HepG2 (cell line): ENCODE results near the gene CA5B. TPM values are rescaled to one million over a fixed set of nuclear protein-coding genes. Genes with fewer than 3 reads are reported as not detected.

Experiments
- CTCF ChIP-seq: sonication (generic); formaldehyde crosslinking; IDR thresholded peaks from 2 replicates; pipeline ENCODE4 v1.5.0; 2020; ENCODE audit warnings: mild to moderate bottlenecking, missing genetic modification reagents, moderate library complexity
- DR1 ChIP-seq: sonication (generic); formaldehyde crosslinking; IDR thresholded peaks from 2 replicates; pipeline ENCODE4 v1.8.0; 2021; ENCODE audit warnings: mild to moderate bottlenecking, missing genetic modification reagents, inconsistent platforms
- EHMT2 ChIP-seq: fragments of 200-600 bp; sonication (generic); IDR thresholded peaks from 2 replicates; pipeline ENCODE4 v1.7.0; 2017; ENCODE audit warnings: antibody characterized with exemption, low read depth, low read length, borderline replicate concordance
- FOXA1 ChIP-seq, 2 experiments: fragments of 450-650 bp in 1 of 2; sonication (generic) in 1 of 2; formaldehyde crosslinking in 1 of 2; IDR thresholded peaks; 2 replicates each; pipeline versions ENCODE4 v1.4.0 to v1.6.1; 2016 to 2020; ENCODE audit warnings: missing genetic modification reagents in 1 of 2
- FUBP1 ChIP-seq: sonication (generic); formaldehyde crosslinking; IDR thresholded peaks from 2 replicates; pipeline ENCODE4 v1.5.1; 2020; ENCODE audit warnings: missing genetic modification reagents, mild to moderate bottlenecking, borderline replicate concordance
- HNF4A ChIP-seq: sonication (generic); formaldehyde crosslinking; IDR thresholded peaks from 2 replicates; pipeline ENCODE4 v1.4.0; 2020; ENCODE audit warnings: missing genetic modification reagents
- HNRNPLL ChIP-seq: fragments of 200-400 bp; formaldehyde crosslinking; IDR thresholded peaks from 2 replicates; pipeline ENCODE4 v1.6.1; 2017; ENCODE audit warnings: mild to moderate bottlenecking, low read depth, low read length; ENCODE audit not compliant: poor library complexity, severe bottlenecking
- KDM2A ChIP-seq: sonication (generic); formaldehyde crosslinking; IDR thresholded peaks from 2 replicates; pipeline ENCODE4 v1.4.0; 2020; ENCODE audit warnings: low read depth, missing genetic modification reagents, borderline replicate concordance
- KMT2A ChIP-seq: sonication (generic); formaldehyde crosslinking; IDR thresholded peaks from 2 replicates; pipeline ENCODE4 v1.4.0; 2020; ENCODE audit warnings: missing genetic modification reagents
- SAFB2 ChIP-seq: sonication (generic); formaldehyde crosslinking; IDR thresholded peaks from 2 replicates; pipeline ENCODE4 v1.5.1; 2020; ENCODE audit warnings: missing genetic modification reagents, low read depth, mild to moderate bottlenecking, borderline replicate concordance
- SAP130 ChIP-seq: IDR thresholded peaks from 2 replicates; pipeline ENCODE4 v1.6.1; 2016; ENCODE audit warnings: low read depth
- SRF ChIP-seq: IDR thresholded peaks from 2 replicates; pipeline ENCODE4 v1.6.1; 2011; ENCODE audit warnings: mild to moderate bottlenecking, low read depth, low read length, moderate library complexity
- ZBTB49 ChIP-seq: sonication (generic); formaldehyde crosslinking; IDR thresholded peaks from 2 replicates; pipeline ENCODE4 v1.4.0; 2020; ENCODE audit warnings: missing genetic modification reagents, borderline replicate concordance
- ZNF282 ChIP-seq: fragments of 450-650 bp; IDR thresholded peaks from 2 replicates; pipeline ENCODE4 v1.6.1; 2018; ENCODE audit not compliant: partially characterized antibody
- ZNF329 ChIP-seq: sonication (generic); formaldehyde crosslinking; IDR thresholded peaks from 2 replicates; pipeline ENCODE4 v1.9.0; 2021; ENCODE audit warnings: low read depth, mild to moderate bottlenecking, missing genetic modification reagents
- ZNF383 ChIP-seq: sonication (generic); formaldehyde crosslinking; IDR thresholded peaks from 2 replicates; pipeline ENCODE4 v1.4.0; 2020; ENCODE audit warnings: missing genetic modification reagents, mild to moderate bottlenecking, borderline replicate concordance
- polyA plus RNA-seq, 8 experiments: library from polyadenylated mRNA; depleted of rRNA in 3 of 8; stranded (reverse) in 7 of 8; unstranded in 1 of 8; fragments of >200 nt; fragmentation: Illumina TruSeq in 4 of 8; extraction: Trizol in 4 of 8; gene quantifications; 2 replicates each; pipeline versions ENCODE4 v1.2.1 to v1.2.3, GENCODE V29; 2011 to 2016; ENCODE audit warnings: low read depth in 4 of 8, missing spikeins in 1 of 8, mixed read lengths in 1 of 8; ENCODE audit not compliant: insufficient read depth in 1 of 8
- total RNA-seq, 5 experiments: library from RNA; depleted of rRNA; stranded (reverse); fragments of >200 nt; fragmentation: Illumina TruSeq; extraction: Trizol; gene quantifications; 2 replicates each; pipeline ENCODE4 v1.2.3, GENCODE V29; 2016; ENCODE audit warnings: low read depth in 1 of 5
- TF ChIP-seq, protein P1 (sequence below): sonication (generic); formaldehyde crosslinking; IDR thresholded peaks from 2 replicates; pipeline ENCODE4 v1.8.0; 2022; ENCODE audit warnings: mild to moderate bottlenecking, missing genetic modification reagents, moderate library complexity
- TF ChIP-seq, protein P2 (sequence below): sonication (generic); formaldehyde crosslinking; IDR thresholded peaks from 2 replicates; pipeline ENCODE4 v1.4.0; 2020; ENCODE audit warnings: missing genetic modification reagents, low read depth, mild to moderate bottlenecking, borderline replicate concordance
- TF ChIP-seq, protein P3 (sequence below): IDR thresholded peaks from 2 replicates; pipeline ENCODE4 v1.6.1; 2016; ENCODE audit warnings: mild to moderate bottlenecking

The CA5B gene
- total and polyA plus RNA-seq, 2 of the 13 experiments (the other 11 are each of a cell fraction or from before 2014, with no cell fraction given), result 1.7 to 2.2 TPM

DNA sequence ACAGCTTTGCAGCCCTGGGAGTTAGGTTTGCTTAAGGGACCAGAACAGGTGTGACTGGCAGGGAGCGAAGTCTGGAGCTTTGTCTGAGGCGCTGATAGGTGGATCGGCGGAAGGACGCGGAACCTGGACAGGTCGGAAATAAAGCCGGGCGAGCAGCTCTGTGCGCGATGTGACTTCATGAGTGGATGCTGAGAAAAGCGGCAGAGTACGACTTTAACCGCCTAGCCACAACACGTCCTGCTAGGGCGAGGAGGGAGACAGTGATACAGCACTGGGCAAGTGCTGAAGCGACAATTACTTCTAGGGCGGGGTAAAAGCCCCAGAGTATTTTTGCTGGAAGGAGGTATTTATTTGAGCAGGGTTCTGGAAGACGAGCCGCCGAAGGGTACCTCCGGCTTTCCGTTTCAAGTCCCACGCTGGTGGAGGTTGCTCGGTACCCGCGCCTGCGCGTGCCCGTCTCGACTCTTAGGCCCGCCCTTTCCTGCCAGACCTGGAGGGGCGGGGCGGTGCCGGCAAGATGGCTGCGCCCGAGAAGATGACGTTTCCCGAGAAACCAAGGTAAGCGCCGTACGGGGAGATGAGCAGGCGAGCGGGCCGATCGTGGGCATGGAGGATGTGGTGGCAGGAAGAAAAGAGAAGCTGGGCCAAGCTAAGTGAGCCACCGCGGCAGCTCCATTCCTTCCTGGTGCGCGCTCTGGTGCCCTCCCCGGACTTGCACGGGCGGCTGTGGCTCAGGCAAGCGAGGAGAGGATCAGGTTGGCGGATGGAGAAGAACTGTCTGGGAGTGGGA lies 52.1 kb downstream of the CA5B start, which contains the start of gene ZRSR2 (continued):
- 0 out of 2 replicates have a peak, but pooled peaks have one; percentile 8 for TF ChIP-seq HNF4A (CRISPR knock-in tag)
- no peak for TF ChIP-seq DR1 (CRISPR knock-in tag)
- peak; percentile 59 for TF ChIP-seq SAP130 (CRISPR knock-in tag)
- no peak for TF ChIP-seq ZNF282
- peak; percentile 54; the same call in 1 of the 2 replicates for TF ChIP-seq KMT2A (CRISPR knock-in tag)
- TF ChIP-seq KDM2A (CRISPR knock-in tag), result 0 out of 2 replicates have a peak, but pooled peaks have one; percentile 48
- TF ChIP-seq ZNF329 (CRISPR knock-in tag), result 0 out of 2 replicates have a peak, but pooled peaks have one; percentile 29
- no peak for TF ChIP-seq FOXA1 (IDR thresholded peaks at IDR 0.05)
- no peak for TF ChIP-seq FOXA1 (CRISPR knock-in tag; IDR thresholded peaks at IDR 0.05)
- no peak for TF ChIP-seq EHMT2
- no peak for TF ChIP-seq ZNF383 (CRISPR knock-in tag)
- no peak for TF ChIP-seq CTCF (CRISPR knock-in tag)
- TF ChIP-seq, protein P1, sequence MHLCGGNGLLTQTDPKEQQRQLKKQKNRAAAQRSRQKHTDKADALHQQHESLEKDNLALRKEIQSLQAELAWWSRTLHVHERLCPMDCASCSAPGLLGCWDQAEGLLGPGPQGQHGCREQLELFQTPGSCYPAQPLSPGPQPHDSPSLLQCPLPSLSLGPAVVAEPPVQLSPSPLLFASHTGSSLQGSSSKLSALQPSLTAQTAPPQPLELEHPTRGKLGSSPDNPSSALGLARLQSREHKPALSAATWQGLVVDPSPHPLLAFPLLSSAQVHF (CRISPR knock-in tag), result no peak
- TF ChIP-seq SRF, result no peak
- TF ChIP-seq HNRNPLL, result peak; percentile 23
- TF ChIP-seq, protein P2, sequence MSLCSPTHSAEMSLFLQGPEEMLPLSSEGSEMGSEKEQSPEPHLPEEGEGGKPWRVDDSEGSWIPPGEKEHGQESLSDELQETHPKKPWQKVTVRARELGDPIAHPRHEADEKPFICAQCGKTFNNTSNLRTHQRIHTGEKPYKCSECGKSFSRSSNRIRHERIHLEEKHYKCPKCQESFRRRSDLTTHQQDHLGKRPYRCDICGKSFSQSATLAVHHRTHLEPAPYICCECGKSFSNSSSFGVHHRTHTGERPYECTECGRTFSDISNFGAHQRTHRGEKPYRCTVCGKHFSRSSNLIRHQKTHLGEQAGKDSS (CRISPR knock-in tag), result 0 out of 2 replicates have a peak, but pooled peaks have one; percentile 23
- no peak for TF ChIP-seq FUBP1
- no peak for TF ChIP-seq SAFB2 (CRISPR knock-in tag)
- TF ChIP-seq ZBTB49, result no peak
- TF ChIP-seq, protein P3, sequence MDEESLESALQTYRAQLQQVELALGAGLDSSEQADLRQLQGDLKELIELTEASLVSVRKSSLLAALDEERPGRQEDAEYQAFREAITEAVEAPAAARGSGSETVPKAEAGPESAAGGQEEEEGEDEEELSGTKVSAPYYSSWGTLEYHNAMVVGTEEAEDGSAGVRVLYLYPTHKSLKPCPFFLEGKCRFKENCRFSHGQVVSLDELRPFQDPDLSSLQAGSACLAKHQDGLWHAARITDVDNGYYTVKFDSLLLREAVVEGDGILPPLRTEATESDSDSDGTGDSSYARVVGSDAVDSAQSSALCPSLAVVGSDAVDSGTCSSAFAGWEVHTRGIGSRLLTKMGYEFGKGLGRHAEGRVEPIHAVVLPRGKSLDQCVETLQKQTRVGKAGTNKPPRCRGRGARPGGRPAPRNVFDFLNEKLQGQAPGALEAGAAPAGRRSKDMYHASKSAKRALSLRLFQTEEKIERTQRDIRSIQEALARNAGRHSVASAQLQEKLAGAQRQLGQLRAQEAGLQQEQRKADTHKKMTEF (CRISPR knock-in tag), result peak; percentile 25; the same call in 1 of the 2 replicates
